GM12878 (cell line): ENCODE data around the gene PLAC1.

ENCODE experiments used
- ATF2 ChIP-seq: IDR thresholded peaks from 2 replicates; pipeline ENCODE4 v1.6.1; 2012; ENCODE audit warnings: low read length, inconsistent platforms
- MXI1 ChIP-seq: fragments of 150-350 bp; IDR thresholded peaks from 2 replicates; pipeline ENCODE4 v1.6.1; 2011; ENCODE audit warnings: low read depth, mild to moderate bottlenecking, inconsistent platforms, low read length, improper control_type of control experiment
- PAX5 ChIP-seq: IDR thresholded peaks from 2 replicates; pipeline ENCODE4 v1.6.1; 2011; ENCODE audit warnings: low read depth, low read length, borderline replicate concordance
- RAD21 ChIP-seq: IDR thresholded peaks from 2 replicates; pipeline ENCODE4 v1.6.1; 2011; ENCODE audit warnings: mild to moderate bottlenecking, low read depth, low read length, moderate library complexity; ENCODE audit not compliant: insufficient read depth
- TF ChIP-seq, protein P1 (sequence below): IDR thresholded peaks from 2 replicates; pipeline ENCODE4 v1.6.1; 2012; ENCODE audit warnings: mild to moderate bottlenecking, low read depth, low read length

GRCh38 chrX:134694333-134695322 is 36.4 kb upstream of the PLAC1 start:
- TF ChIP-seq RAD21 (no peak), ATF2 (no peak), PAX5 (no peak), MXI1 (no peak)
- TF ChIP-seq, protein P1, sequence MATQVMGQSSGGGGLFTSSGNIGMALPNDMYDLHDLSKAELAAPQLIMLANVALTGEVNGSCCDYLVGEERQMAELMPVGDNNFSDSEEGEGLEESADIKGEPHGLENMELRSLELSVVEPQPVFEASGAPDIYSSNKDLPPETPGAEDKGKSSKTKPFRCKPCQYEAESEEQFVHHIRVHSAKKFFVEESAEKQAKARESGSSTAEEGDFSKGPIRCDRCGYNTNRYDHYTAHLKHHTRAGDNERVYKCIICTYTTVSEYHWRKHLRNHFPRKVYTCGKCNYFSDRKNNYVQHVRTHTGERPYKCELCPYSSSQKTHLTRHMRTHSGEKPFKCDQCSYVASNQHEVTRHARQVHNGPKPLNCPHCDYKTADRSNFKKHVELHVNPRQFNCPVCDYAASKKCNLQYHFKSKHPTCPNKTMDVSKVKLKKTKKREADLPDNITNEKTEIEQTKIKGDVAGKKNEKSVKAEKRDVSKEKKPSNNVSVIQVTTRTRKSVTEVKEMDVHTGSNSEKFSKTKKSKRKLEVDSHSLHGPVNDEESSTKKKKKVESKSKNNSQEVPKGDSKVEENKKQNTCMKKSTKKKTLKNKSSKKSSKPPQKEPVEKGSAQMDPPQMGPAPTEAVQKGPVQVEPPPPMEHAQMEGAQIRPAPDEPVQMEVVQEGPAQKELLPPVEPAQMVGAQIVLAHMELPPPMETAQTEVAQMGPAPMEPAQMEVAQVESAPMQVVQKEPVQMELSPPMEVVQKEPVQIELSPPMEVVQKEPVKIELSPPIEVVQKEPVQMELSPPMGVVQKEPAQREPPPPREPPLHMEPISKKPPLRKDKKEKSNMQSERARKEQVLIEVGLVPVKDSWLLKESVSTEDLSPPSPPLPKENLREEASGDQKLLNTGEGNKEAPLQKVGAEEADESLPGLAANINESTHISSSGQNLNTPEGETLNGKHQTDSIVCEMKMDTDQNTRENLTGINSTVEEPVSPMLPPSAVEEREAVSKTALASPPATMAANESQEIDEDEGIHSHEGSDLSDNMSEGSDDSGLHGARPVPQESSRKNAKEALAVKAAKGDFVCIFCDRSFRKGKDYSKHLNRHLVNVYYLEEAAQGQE = no peak
